Liver (tissue), 9 donors: ENCODE data around the gene ARHGEF1. TPM values are rescaled to one million over a fixed set of nuclear protein-coding genes. Genes with fewer than 3 reads are reported as not detected.

Experiments
- DNase-seq: peaks from one replicate; pipeline ENCODE4 v3.0.0-alpha.2; 2017; ENCODE audit warnings: low spot score
- H3K27ac ChIP-seq, 2 donors: one replicate each; pipeline ENCODE4 v1.7.0; 2013; ENCODE audit warnings: inconsistent platforms in 2 of 2, low read length in 2 of 2, control low read depth in 1 of 2, low read depth in 1 of 2, mild to moderate bottlenecking in 1 of 2
- H3K27me3 ChIP-seq, 4 donors: one replicate each; pipeline versions ENCODE4 v1.6.1 to v1.7.0; 2013; ENCODE audit warnings: low read length in 3 of 4, inconsistent platforms in 1 of 4, mild to moderate bottlenecking in 1 of 4, moderate library complexity in 1 of 4; ENCODE audit not compliant: control insufficient read depth in 4 of 4, insufficient read depth in 4 of 4
- H3K36me3 ChIP-seq, 4 donors: one replicate each; pipeline versions ENCODE4 v1.6.1 to v1.7.0; 2013; ENCODE audit warnings: low read length in 3 of 4, mild to moderate bottlenecking in 3 of 4, low read depth in 1 of 4, moderate library complexity in 1 of 4; ENCODE audit not compliant: control insufficient read depth in 4 of 4, insufficient read depth in 3 of 4
- H3K4me1 ChIP-seq, 4 donors: one replicate each; pipeline versions ENCODE4 v1.6.1 to v1.7.0; 2013; ENCODE audit warnings: low read length in 3 of 4, mild to moderate bottlenecking in 3 of 4, moderate library complexity in 1 of 4; ENCODE audit not compliant: control insufficient read depth in 4 of 4, insufficient read depth in 4 of 4
- H3K4me3 ChIP-seq, 3 donors: one replicate each; pipeline versions ENCODE4 v1.6.1 to v1.7.0; 2013; ENCODE audit warnings: low read length in 3 of 3, control low read depth in 1 of 3, low read depth in 1 of 3, mild to moderate bottlenecking in 1 of 3
- H3K9ac ChIP-seq, 2 donors: one replicate each; pipeline ENCODE4 v1.7.0; 2013; ENCODE audit warnings: low read length in 2 of 2, mild to moderate bottlenecking in 2 of 2, moderate library complexity in 2 of 2, control low read depth in 1 of 2, low read depth in 1 of 2
- H3K9me3 ChIP-seq, 4 donors: one replicate each; pipeline versions ENCODE4 v1.6.1 to v1.7.0; 2013; ENCODE audit warnings: low read length in 3 of 4; ENCODE audit not compliant: control insufficient read depth in 4 of 4
- ATF3 ChIP-seq: IDR thresholded peaks from 2 replicates; pipeline ENCODE4 v1.6.1; 2016; ENCODE audit warnings: antibody characterized with exemption
- CTCF ChIP-seq: fragments of 150-350 bp; IDR thresholded peaks from 2 replicates; pipeline ENCODE4 v1.5.1; 2017; ENCODE audit warnings: improper control_type of control experiment, low read depth, low read length; ENCODE audit not compliant: missing input control
- FOXA1 ChIP-seq: IDR thresholded peaks from 2 replicates; pipeline ENCODE4 v1.6.1; 2016; ENCODE audit warnings: antibody characterized with exemption
- FOXA2 ChIP-seq: IDR thresholded peaks from 2 replicates; pipeline ENCODE4 v1.6.1; 2016; ENCODE audit warnings: antibody characterized with exemption
- GABPA ChIP-seq, 2 donors: IDR thresholded peaks in 1 of 2; conservative IDR thresholded peaks in 1 of 2; 2 replicates each; pipeline ENCODE4 v1.6.1; 2016; ENCODE audit warnings: antibody characterized with exemption in 2 of 2, mild to moderate bottlenecking in 1 of 2, moderate library complexity in 1 of 2
- HNF4G ChIP-seq: IDR thresholded peaks from 2 replicates; pipeline ENCODE4 v1.6.1; 2016; ENCODE audit warnings: antibody characterized with exemption
- JUND ChIP-seq, 2 donors: IDR thresholded peaks; 2 replicates each; pipeline ENCODE4 v1.6.1; 2016; ENCODE audit warnings: antibody characterized with exemption in 2 of 2
- NR2F2 ChIP-seq: IDR thresholded peaks from 2 replicates; pipeline ENCODE4 v1.6.1; 2016; ENCODE audit warnings: antibody characterized with exemption
- RAD21 ChIP-seq, 2 donors: IDR thresholded peaks; 2 replicates each; pipeline ENCODE4 v1.6.1; 2016; ENCODE audit warnings: antibody characterized with exemption in 2 of 2, mild to moderate bottlenecking in 2 of 2
- RXRA ChIP-seq, 2 donors: IDR thresholded peaks; 2 replicates each; pipeline ENCODE4 v1.6.1; 2017 to 2018; ENCODE audit warnings: antibody characterized with exemption in 2 of 2, mild to moderate bottlenecking in 1 of 2
- SP1 ChIP-seq: IDR thresholded peaks from 2 replicates; pipeline ENCODE4 v1.6.1; 2018; ENCODE audit warnings: antibody characterized with exemption, mild to moderate bottlenecking
- YY1 ChIP-seq: IDR thresholded peaks from 2 replicates; pipeline ENCODE4 v1.6.1; 2016; ENCODE audit warnings: antibody characterized with exemption, mild to moderate bottlenecking
- ZBTB33 ChIP-seq: IDR thresholded peaks from 2 replicates; pipeline ENCODE4 v1.6.1; 2016; ENCODE audit warnings: antibody characterized with exemption
- WGBS: extraction: QIAGEN DNeasy Blood & Tissue Kit; methylation state at CpG from one replicate; pipeline ENCODE4 v1.1.7; 2013; 5-methylcytosine and 5-hydroxymethylcytosine counted together
- polyA plus RNA-seq, 2 donors: library from polyadenylated mRNA; stranded (reverse) in 1 of 2; unstranded in 1 of 2; fragments of 200-250 nt in 1 of 2; fragments of >200 nt in 1 of 2; fragmentation: Nextera tagmentation in 1 of 2; extraction: Ambion mirVana in 1 of 2; gene quantifications; one replicate each; pipeline versions ENCODE4 v1.2.1 to v1.2.3, GENCODE V29; 2013 to 2015
- total RNA-seq, 2 donors: library from RNA; depleted of rRNA; stranded (reverse); fragments of >200 nt; gene quantifications; one replicate each; pipeline ENCODE4 v1.2.3, GENCODE V29; 2014
- TF ChIP-seq, protein P1 (sequence below): IDR thresholded peaks from 2 replicates; pipeline ENCODE4 v1.6.1; 2016; ENCODE audit warnings: antibody characterized with exemption
- donor health status: healthy.
- donor health status: healthy.
- donor health status: healthy.
- donor health status: healthy.
- donor health status: healthy.

ARHGEF1 gene
- total and polyA plus RNA-seq, 4 donors, result 13.2 to 30.1 (median 18.5) TPM

- 54% methylated on average over 12 of the region's 12 CpGs for WGBS
- Histone ChIP-seq H3K36me3 (no peaks in the 10 kb centered on the region), H3K4me3 (no peak overlapping the region), H3K27ac (no peak overlapping the region), H3K9me3 (peaks cover 0 to 2% (median 0%) of the 10 kb centered on the region in 4 donors), H3K9ac (no peak overlapping the region), H3K4me1 (peaks cover 0 to 3% (median 1%) of the 10 kb centered on the region in 4 donors), H3K27me3 (peaks cover 4 to 18% (median 8%) of the 10 kb centered on the region in 4 donors)
- DNase-seq, result no peak
- TF ChIP-seq ATF3, result no peak
- no peak for TF ChIP-seq CTCF
- no peak for TF ChIP-seq JUND (IDR thresholded peaks at IDR 0.05)
- no peak for TF ChIP-seq HNF4G
Measured at GRCh38 chr19:41917676-41918075, 34.7 kb downstream of the ARHGEF1 start.

- H3K9me3 ChIP-seq, result peaks cover 0 to 2% (median 0%) of the 10 kb centered on the region in 4 donors
- no peak overlapping the region for H3K4me3 ChIP-seq
- TF ChIP-seq RXRA (IDR thresholded peaks at IDR 0.05) (no peak), GABPA (IDR thresholded peaks at IDR 0.05 in 1 of 2, conservative IDR thresholded peaks at IDR 0.05 in 1 of 2) (no peak), FOXA1 (no peak)
- TF ChIP-seq, protein P1, sequence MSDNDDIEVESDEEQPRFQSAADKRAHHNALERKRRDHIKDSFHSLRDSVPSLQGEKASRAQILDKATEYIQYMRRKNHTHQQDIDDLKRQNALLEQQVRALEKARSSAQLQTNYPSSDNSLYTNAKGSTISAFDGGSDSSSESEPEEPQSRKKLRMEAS, result no peak
- H3K27me3 ChIP-seq, result peaks cover 4 to 18% (median 10%) of the 10 kb centered on the region in 4 donors
- no peak overlapping the region for H3K27ac ChIP-seq
- DNase-seq, result no peak
- H3K4me1 ChIP-seq, result peaks cover 0 to 3% (median 1%) of the 10 kb centered on the region in 4 donors
- 82% methylated on average over 6 of the region's 6 CpGs for WGBS
- H3K36me3 ChIP-seq, result no peaks in the 10 kb centered on the region
- no peak overlapping the region for H3K9ac ChIP-seq
Measured at GRCh38 chr19:41918095-41918494, 35.1 kb downstream of the ARHGEF1 start.

DNA sequence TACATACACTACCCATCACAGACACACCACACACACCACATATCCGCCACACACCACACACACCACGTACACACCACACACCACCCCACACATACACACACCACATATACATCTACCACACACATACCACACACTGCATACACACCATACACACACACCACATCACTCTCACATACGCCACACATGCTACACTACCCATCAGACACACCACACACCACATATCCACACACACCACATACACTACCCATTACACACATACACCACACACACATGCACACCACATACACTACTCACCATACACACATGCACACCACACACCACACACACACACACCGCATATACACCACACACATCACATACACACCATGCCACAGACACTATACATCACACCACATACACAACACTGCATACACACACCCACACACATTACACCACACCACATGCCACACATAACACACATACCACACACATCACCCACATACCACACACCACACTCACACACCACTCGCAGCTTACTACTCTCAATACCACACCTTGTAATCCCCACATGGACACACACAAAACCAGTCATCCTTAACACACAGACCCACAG is 35.8 kb downstream of the ARHGEF1 start:
- Histone ChIP-seq H3K27me3 (peaks cover 4 to 18% (median 10%) of the 10 kb centered on the region in 4 donors), H3K36me3 (no peaks in the 10 kb centered on the region), H3K27ac (no peak overlapping the region), H3K4me1 (peaks cover 0 to 3% (median 1%) of the 10 kb centered on the region in 4 donors), H3K9me3 (peaks cover 0 to 2% (median 0%) of the 10 kb centered on the region in 4 donors), H3K4me3 (no peak overlapping the region), H3K9ac (no peak overlapping the region)
- DNase-seq, result no peak
- 92% methylated on average over 5 of the region's 5 CpGs for WGBS
- TF ChIP-seq NR2F2 (no peak), SP1 (no peak), YY1 (no peak), HNF4G (no peak), GABPA (IDR thresholded peaks at IDR 0.05 in 1 of 2, conservative IDR thresholded peaks at IDR 0.05 in 1 of 2) (no peak), CTCF (no peak), ZBTB33 (no peak), ATF3 (no peak), FOXA2 (no peak), RXRA (IDR thresholded peaks at IDR 0.05) (no peak), FOXA1 (no peak), RAD21 (IDR thresholded peaks at IDR 0.05) (no peak), JUND (IDR thresholded peaks at IDR 0.05) (no peak)
- TF ChIP-seq, protein P1, result no peak
